DMS114 treated with DMSO at 0.1 percent for 48 hours (cell line): ENCODE results near the gene CYP2W1.
"Not testable (repeated sequence)": the region's sequence is repeated elsewhere in the genome, so short reads cannot be mapped to it uniquely, and the experiment has no call there.

ENCODE experiments used
- DNase-seq: peaks from one replicate; lab custom pipeline; 2025; ENCODE audit not compliant: unreplicated experiment; lab: John Stamatoyannopoulos, UW

The CYP2W1 gene

GRCh38 chr7:996079-996872, 13.3 kb downstream of the CYP2W1 start:
- DNase-seq = no peak

- no peak for DNase-seq
These were observed 14.7 kb downstream of the CYP2W1 start for GRCh38 chr7:997404-998395.

- no peak for DNase-seq
These were observed 16.3 kb downstream of the CYP2W1 start for GRCh38 chr7:999149-999879.

- no peak for DNase-seq
These were observed 17.3 kb downstream of the CYP2W1 start for GRCh38 chr7:999941-1000935.

GRCh38 chr7:1001069-1001770, 18.2 kb downstream of the CYP2W1 start:
- not testable (repeated sequence) for DNase-seq

GRCh38 chr7:1002026-1002425, 19.0 kb downstream of the CYP2W1 start:
- DNase-seq = not testable (repeated sequence)

- not testable (repeated sequence) for DNase-seq
These were observed 19.5 kb downstream of the CYP2W1 start for GRCh38 chr7:1002445-1002844.

GRCh38 chr7:1004018-1004852, 21.3 kb downstream of the CYP2W1 start:
- DNase-seq = no peak

- no peak for DNase-seq
These were observed 22.3 kb downstream of the CYP2W1 start for GRCh38 chr7:1005303-1005702.

GRCh38 chr7:1007901-1008300, 24.9 kb downstream of the CYP2W1 start:
- no peak for DNase-seq

- DNase-seq = no peak
These were observed 25.9 kb downstream of the CYP2W1 start for GRCh38 chr7:1008733-1009363.

GRCh38 chr7:1009747-1010146, 26.8 kb downstream of the CYP2W1 start:
- DNase-seq = no peak

GRCh38 chr7:1010226-1010625, 27.2 kb downstream of the CYP2W1 start:
- DNase-seq = no peak

- no peak for DNase-seq
These were observed 28.5 kb downstream of the CYP2W1 start for GRCh38 chr7:1011297-1012003.

- DNase-seq = no peak
These were observed 29.2 kb downstream of the CYP2W1 start for GRCh38 chr7:1012004-1012715.

- no peak for DNase-seq
These were observed 29.7 kb downstream of the CYP2W1 start for GRCh38 chr7:1012716-1013095.

- DNase-seq = no peak
These were observed 30.6 kb downstream of the CYP2W1 start for GRCh38 chr7:1013581-1013980.
